Measurements from ENCODE around the gene PLGLB1.
"Not testable (repeated sequence)": the region's sequence is repeated elsewhere in the genome, so short reads cannot be mapped to it uniquely, and the experiment has no call there.

GRCh38 chr2:87054375-87054774 is 32.7 kb upstream of the PLGLB1 start:
- TF ChIP-seq, protein P1, sequence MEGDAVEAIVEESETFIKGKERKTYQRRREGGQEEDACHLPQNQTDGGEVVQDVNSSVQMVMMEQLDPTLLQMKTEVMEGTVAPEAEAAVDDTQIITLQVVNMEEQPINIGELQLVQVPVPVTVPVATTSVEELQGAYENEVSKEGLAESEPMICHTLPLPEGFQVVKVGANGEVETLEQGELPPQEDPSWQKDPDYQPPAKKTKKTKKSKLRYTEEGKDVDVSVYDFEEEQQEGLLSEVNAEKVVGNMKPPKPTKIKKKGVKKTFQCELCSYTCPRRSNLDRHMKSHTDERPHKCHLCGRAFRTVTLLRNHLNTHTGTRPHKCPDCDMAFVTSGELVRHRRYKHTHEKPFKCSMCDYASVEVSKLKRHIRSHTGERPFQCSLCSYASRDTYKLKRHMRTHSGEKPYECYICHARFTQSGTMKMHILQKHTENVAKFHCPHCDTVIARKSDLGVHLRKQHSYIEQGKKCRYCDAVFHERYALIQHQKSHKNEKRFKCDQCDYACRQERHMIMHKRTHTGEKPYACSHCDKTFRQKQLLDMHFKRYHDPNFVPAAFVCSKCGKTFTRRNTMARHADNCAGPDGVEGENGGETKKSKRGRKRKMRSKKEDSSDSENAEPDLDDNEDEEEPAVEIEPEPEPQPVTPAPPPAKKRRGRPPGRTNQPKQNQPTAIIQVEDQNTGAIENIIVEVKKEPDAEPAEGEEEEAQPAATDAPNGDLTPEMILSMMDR (conservative IDR thresholded peaks at IDR 0.05; ENCODE audit: low read depth in 2 of 2) = not testable (repeated sequence)
- TF ChIP-seq EZH2phosphoT487 (IDR thresholded peaks at IDR 0.05; ENCODE audit: unreplicated experiment); POLR2AphosphoS5 (IDR thresholded peaks at IDR 0.05; ENCODE audit: low read depth); CREB1 (CRISPR knock-in tag; IDR thresholded peaks at IDR 0.05; ENCODE audit: low read depth): not testable (repeated sequence)

Measured in GM23338 (cell line).